Inflammatory macrophage (primary cell): ENCODE measurements around the gene ATOSB.

Experiments
- DNase-seq, 2 donors: peaks; one replicate each; pipeline ENCODE4 v3.0.0-alpha.2; 2020 to 2022

ATOSB gene

DNA sequence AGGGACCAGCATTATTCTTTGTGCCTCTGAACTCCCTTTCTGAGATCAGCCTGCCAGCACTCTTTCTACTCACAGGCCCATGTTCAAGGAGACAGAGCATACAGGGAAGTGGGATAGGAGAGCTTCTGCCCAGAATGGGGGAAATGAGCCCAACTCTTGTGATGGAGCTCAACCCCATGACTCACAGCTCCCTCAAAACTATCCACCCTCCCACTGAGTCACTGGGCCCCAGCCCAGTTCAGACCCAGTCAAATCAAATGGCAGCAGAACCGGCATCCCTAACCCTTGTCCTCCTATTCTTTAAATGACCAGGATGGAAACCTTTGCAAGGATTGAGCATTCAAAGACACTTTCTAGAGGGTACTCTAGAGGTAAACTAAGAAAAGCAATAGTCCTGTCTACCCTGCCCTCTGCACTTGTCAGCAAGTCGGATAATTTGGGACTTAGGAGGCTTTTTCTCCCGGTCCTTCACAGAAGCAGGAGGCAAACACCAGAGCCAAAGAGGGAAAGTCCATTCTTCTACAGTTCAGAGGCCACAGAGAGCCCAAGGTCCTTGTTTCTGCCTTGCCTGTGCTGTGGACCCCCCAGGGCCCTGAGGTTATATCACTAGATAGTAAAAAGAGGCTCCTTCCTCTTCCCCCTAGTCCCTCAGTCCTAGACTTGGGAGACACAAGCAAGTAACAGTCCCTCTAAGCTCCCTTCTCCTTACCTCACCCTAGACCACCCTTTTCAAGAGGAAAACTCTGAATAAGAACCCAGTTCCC is 3.2 kb downstream of the ATOSB start:
- peak; percentile 79 to 92 for DNase-seq

DNA sequence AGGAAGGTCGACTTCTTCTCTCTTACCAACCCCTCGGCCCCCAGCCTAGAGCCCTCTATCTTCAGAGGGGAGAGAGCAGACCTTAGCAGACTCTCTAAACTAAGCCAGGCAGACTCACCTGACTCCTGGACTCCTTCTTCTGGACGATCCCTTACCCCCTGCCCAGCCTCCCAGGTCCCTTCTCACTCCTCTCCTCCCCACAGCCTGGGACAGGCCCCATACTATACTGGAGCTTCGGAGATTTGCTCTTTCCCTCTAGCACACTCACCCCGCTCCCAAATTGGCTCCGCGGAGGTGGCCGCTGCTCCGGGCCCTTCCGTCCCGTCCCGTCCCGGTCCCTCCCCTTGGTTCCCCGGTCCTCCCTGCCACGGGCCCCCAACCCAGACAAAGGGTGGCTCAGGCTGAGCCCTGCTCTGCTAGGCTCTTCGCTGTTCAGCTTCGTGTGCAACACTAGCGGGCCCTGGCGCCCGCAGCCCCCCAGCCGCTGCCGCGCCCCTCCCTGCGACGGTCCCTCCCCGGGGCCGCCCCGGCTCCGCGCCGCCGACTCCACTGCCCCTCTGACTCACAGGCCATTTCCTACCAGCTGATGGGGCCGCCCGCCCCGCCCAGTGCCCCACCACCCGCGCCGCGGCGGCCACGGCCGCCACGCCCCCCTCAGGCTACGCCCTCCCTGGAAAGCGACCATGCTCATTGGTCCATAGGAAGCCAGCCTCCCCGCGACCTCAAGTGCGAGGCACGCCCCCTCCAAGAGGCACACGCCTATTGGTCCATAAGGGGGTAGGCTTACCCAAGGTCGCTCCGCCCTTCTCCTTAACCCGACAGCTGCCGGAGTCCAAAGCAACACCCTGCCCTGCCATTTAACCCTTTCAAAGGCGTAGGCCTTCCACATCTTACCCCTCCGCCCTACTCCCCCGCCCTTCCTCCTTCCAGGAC is 4.4 kb downstream of the ATOSB start:
- DNase-seq = peak; percentile 99 to 100

DNA sequence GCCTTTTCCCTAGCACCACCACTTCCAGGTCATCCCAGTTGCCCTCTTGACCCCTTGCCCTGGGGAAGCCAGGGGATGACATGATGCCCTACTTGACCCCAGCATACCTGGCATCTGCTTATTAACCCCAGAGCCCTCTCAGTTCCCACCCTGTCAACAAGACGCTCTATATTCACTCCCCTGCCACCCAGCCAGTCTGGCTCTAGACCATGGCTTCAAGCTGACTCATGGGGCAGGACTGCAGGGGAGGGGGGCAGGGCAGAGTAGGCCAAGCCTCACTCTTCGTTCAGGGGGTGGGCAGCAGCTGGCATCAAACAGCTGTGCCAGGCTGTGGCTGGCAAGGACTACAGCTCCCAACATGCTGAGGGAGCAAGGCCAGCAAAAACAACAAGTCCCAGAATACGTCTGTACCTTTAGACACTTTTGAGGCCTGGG is 5.3 kb downstream of the ATOSB start:
- DNase-seq = no peak

DNA sequence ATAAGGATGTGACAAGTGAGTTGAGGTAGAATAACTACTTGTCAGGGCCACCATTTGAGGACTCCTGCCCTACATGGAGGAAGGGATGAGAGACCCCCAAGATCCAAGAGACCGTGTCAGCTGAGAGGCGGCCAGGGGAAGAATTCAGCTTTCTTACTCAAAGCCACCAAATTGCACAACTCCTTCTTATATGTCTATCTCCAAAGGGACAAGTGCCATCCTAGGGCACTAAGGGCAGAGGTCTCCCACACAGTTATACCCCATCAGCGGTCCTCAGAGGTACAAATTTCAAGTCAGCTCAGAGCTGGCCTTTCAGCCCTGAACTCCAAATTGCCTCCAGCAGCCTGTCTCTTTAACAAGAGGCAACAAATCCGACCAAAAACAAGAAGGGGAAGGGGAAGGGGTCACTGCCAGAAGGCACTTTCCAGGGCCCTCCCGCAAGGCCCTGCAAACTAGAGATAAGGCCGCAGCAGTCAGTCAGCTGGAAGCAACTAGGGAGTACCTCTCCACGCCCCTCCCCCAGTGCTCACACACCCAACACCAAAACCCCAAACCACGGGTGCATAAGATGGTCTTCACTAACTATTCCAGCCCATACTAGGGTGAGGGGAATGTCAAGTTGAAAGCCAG is 6.6 kb downstream of the ATOSB start:
- DNase-seq = no peak

DNA sequence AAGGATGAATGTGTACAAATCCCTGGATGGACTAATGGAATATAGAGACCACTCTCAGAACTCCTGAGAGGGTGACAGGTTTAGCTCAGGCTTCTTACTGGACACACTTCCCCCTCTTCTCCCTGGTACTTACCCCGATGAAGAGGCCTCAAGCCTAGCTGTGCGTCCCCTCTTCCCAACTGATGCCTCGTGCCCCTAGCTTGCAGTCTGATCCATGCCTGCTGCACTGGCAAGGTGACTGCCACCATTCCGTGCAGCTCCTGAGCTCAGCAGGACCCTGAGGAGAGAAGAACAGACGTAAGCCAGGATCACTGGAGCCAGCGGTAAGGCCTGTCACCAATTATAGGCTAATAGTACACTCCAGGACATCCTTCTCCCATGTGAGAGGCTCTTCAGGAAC is 7.2 kb downstream of the ATOSB start:
- no peak for DNase-seq

DNA sequence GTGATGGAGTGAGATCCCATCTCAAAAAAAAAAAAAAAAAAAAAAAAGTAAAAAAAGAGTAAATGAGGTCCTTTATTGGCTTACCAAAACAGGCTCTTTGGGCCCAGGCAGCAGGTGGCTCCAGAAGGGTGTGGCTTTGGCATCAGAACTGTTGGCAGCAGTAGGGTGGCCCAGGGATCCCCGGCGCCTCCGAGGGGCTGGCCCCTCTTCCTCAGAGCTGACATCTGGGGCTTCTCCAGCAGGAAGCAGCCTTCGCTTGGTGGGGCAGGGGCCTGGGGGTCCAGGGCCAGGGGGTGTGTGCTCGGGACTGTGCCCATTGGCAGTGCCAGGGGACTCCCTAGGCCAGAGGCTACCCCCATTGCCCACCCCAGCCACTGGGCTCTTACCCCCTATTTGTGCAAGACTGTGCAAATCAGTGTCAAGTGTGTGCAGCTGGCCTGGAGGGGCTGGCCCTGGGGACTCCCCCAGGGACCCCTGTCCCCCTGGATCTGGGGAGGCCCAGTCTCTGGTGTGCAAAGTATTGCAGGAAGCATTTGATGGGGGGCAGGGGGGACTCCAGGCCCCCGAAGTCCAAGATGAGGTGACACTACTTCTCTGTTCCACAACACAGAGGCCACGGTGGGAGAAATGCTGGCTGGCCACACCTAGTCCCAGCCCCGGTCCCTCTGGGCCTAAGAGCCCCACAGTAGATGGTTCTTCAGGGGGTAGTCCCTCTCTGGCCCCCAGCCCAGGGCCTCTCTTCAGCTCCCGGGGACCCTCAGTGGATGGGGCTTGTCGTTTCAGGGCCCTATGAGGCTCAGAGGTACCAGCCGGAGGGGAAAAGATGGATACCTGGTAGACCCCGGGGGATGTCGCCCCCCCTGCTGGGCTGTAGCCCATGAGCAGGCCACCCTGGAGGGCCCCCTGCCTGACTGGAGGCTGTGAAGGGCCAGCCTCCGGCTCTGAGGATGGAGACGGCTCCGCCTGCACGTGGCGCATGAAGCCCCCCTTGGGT is 8.1 kb downstream of the ATOSB start:
- no peak for DNase-seq

DNA sequence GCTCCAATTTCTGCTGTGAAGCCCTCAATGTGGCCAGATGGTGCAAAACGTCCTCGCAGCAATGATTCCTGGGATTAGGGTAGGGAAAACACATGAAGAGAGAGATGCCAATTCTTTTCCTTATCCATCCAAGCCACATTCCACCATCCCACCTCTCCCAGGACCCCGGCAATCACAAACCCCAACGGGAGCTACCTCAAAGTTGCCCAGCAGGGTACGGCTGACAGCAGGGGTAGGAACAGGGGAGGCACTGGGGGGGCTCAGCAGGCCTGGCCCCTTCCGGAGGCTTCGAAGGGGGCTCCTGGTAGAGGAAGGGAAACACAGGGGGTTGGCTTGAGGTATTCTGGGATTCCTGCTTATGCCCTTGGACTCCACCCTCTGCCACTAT is 9.3 kb downstream of the ATOSB start:
- DNase-seq = no peak

DNA sequence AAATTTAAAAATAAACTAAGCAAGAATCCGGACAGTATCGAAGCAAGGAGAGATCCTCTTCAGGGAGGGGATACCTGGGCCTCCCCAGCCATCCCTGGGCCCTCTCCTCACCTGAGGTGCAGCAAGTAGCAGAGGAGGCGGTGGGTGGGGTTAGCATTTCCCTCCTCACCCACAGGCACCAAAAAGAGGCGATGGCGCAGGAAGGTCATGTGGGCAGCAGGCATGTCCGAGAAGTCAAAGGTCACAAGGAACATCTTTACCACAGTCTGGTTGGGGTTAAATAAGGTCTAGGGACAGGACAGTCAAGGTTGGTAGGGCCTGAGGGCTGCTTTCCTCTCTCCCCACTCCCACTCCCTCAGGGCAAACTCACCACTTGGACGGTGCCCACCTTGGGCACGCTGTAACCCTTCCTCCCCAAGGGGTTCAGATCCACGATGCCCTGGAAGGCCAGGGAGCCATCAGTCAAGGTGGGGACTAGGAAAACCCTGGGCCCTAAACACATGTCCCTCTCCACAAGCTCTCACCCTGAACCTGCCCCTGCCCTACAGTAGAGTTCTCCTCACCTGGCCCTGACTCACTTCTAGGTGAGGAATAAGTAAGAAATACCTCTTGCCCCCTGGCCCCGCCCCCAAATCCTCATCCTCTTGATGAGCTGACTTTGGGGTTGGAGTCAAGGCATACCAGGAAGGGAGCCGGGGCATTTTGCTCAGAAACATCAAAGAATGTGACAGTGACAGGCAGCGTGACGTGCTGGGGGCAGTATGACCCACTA is 9.9 kb downstream of the ATOSB start:
- DNase-seq = no peak

DNA sequence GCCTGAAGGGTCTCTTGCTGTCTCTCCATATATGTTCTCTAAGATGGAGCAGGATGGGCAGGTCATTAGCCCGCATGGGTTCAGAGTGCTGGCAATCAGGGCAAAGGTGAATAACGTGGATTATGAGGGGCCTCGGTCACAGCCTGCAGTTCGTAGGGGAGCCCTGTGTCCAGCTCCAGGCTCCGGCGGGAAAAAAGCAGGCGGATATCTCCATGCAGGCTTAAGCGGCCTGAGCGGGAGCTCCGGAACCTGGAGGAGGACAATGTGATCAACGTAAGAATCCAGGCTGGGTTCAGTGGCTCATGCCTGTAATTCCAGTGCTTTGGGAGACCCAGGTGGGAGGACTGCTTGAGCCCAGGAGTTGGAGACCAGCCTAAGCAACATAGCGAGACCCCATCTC is 10.5 kb downstream of the ATOSB start:
- no peak for DNase-seq

DNA sequence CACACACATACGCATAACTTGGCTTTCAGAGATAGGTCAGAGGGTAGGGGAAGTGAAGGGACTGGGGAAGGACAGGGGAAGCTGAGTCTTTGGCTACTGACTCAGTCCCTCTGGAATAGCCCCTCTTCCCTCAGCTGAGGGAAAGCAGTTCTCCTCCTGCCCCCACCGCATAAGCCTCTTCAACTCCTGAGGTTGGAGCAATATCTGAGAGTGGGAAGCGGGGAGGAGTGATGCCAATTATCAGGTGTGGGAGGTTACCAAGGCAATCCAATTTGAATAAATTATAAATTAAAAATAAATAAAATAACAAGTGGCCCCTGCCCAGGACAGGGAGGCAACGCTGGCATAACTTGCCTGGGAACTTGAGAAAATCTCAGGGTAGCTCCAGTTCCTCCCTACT is 11.1 kb downstream of the ATOSB start:
- DNase-seq = no peak

DNA sequence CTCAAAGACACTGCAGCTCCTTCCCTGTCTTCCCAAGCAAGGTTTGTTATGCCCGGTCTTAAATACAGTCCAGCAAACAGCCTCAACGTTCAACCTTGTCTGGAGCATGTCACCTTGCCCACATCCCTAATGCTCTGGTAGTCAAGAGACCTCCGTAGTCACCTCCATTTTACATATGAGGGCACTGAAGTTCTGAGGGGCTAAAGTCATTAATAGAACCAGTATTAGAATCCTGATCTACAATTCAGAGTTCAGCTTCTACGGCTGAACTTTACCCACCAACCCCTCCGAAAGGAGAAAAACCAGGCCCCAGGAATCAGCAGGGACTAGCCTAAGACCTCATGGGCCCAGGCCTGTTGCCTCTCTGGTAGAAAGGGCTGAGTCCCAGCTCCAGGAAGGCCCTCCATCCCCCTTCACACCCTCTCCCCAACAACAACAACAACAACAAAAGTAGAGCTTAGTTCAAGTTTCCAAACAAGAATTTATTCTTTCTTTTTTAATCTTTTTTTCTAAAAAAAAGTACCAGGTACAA is 11.9 kb downstream of the ATOSB start:
- DNase-seq = no peak

DNA sequence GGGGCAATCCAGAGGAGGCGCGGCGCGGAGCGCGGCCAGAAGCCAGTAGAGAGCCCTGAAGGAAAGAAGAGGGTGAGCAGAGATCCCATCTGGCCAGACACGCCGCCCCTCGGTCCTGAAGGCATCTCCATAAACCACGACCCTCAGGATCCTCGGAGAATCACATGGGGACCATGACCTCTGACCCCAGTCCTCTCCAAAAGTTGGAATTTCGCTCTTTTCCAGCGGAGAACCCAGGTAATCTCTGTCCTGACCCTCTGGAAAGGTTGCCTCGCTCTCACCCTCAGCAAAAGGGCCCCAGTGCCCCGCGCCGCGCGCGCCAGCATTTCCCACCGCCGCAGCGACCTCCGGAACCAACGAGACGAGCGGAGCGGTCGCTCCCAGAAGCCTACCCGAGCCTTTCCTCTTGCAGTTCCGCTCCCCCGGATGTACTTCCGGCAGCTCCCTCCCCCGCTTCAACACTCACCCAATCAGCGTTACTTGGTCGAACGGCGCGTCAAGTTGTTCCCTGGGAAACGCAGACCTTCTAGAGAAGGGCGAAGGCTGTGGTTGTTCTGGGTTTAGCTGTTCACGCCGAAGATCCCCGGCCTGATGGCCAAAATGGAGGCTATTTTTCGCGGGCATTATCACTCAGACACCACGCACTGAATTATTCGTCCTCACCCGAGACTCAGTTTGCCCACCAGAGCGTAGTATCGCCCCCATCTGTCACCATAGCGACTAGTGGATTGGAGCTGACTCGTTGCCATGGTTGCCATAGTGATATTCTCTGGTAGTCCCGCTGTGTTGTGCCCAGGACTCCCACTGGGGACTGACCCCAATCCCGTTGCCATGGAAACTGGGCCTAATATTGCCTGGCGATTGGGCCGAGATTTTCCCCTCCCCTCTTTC is 12.6 kb downstream of the ATOSB start, which contains the start of gene STOML2:
TSS of gene STOML2 (minus strand) at position 363 of the 891 bp plus-strand sequence. CDS start at position 326, 37 bp downstream.
- peak; percentile 95 to 96 for DNase-seq

DNA sequence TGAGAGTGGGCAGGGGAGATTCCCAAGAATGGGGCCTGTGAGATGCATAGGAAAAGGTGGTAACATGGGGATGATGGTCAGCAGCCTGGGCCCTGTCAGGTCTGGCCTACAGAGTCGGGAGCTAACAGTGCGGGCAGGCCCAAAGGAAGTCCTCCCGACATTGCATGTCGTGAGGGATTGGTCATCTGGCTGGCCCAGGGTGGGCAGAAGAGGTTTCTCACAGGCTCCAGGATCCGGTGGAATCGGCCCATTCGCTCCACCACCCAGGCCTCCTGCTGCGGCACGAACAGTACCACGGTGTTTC is 13.2 kb downstream of the ATOSB start:
- no peak for DNase-seq

DNA sequence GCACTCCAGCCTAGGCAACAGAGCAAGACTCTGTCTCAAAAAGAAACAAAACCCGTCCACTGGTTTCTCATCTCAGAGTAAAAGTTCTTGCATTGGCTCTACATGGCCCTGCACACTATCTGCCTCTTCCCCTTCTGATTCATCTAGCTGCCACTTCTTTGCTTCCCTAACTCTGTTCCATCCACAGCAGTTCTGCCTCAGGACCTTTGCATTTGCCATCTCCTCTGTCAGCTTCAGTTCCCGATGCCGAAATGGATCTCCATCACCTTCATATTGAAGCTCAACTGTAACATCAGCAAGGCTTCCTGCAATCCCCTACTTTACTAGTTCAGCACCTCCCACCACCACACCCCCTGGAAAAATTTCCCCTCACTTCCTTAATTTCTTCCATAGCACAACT is 18.1 kb downstream of the ATOSB start:
- no peak for DNase-seq

DNA sequence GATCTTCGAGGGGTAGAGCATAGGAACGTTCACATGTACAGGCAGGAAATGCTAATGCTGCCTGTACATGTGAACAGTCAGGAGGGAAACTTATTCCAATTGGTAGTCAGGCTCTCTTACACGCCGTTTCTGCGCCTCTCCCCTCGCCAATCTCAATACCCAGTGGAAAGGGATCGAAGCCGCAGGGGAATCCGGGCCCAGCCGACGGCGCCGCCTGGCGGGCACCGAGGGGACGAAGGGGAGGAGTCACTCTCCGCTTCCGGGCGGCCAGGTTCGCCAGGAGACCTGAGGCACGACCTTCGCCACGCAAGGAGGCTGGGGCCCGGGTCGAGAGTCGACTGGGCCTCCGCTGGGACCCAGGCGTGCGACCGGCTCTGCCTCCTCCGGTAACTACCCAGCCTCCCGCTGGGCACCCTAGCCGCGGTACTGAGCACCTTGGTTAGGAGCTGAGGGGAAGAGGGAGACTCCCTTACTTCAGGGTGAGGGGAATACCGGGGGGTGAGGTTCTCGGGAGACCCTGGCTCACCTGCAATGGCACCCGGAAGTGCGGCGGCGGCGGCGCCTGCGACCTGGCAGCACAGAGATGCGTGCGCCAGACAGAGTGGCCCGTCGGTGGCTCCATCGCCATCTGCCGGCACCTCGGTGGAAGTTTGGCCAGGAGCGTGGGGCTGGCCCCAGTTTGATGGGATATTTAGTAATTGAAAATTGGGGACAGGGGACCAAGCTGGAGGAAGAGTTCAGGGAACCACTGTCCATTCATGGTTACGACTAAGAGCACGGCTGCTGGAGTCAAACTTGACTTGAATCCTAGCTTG is 19.4 kb downstream of the ATOSB start, which contains the start of gene PIGO:
TSS of gene PIGO (minus strand) at position 557 of the 815 bp plus-strand sequence. CDS start 1,026 bp downstream, outside the sequence.
- peak; percentile 86 to 87 for DNase-seq

DNA sequence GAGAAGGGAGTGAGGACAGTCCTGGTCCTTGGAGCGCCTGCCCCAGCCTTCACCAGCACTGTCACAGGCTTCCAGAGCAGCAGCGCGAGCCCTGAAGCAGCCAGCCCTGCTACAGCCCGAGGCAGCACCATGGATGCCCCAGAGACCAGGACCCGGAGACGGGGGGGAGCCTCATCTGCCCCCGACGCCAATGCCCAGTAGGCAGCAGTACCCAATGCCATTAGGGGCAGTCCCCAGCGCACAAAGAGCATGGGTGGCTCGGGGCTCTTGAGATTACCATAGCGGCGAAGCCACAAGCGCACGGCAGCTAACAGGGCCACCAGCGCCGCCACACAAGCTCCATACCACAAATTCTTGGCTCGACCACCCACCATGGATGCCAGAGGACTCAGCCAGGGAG is 24.1 kb downstream of the ATOSB start:
- DNase-seq = no peak

DNA sequence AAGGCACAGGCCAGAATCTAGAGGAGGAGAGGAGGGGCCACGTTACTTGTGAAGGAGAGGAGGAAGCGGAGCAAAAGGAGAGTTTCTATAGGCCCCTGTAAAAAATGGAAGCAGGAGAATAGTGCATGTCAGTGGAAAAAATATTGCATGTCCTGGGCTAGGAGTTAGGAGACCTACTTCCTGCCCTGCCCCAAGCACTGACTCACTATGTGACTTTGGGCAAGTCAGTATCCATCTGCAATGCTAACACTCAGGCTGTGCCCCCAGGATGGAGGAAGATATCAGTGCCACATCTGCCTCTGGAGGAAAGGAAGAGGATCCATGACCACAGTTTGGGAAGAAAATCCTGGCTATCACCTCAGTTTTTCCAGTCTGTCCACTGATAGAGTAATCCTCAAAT is 26.2 kb downstream of the ATOSB start:
- no peak for DNase-seq

DNA sequence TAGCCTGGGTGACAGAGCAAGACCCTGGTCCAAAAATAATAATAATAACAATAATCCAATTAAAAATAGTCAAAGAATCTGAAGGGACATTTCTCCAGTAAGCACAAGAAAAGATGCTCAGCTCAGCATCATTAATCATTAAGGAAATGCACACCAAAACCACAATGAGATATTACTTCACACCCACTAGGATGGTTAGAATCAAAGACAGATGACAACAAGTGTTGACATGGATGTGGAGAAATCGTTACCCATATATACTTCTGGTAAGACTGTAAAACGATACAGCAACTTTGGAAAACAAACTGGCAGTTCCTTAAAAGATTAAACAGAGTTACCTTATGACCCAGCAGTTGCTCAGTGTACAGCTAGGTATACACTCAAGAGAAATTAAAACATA is 30.6 kb downstream of the ATOSB start:
- DNase-seq = no peak
